Measurements from ENCODE around the gene SCARB2. TPM values are rescaled to one million over a fixed set of nuclear protein-coding genes. Genes with fewer than 3 reads are reported as not detected.

The SCARB2 gene
- total RNA-seq, 1 donor from 2014 or later = 97.4 TPM

DNA sequence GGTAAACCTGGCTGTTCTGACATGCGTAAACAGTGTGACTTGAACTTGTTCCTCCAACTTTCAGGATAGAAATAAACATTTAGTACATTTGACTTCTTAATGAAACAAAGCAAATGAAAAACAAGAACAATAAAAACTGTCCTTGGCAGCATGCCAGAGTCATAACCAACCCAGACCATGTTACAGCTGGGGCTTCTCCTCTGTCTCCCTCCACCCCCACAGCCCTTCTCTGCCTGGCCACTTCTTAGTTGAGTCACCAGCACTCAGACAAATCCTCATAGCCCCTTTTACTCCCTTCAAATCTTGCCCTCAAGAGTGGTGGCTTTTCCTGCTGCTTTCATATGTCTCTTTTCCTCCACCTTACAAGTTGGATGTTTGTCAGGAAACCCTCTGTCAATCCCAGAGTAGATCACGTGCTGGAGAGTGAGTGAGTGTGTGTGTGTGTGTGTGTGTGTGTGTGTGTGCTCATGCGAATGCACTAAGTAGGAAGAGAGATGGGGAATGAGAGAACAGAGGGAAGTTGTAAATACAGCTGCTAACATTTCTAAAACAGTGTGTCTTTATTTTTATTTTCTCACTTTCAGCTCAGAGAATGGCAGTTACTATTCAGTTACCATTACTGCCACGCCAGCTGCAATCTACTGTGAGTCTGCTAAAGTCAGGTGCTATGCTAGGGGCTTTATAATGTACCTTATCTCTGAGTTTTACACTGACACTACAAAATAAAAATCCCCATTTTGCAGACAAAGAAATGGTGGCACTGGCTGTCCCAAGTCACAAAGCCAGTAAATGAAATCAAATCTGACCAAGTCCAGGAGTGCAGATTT lies 15.0 kb downstream of the SCARB2 start:
- Mint-ChIP-seq H3K4me1 (peaks cover 20% of the 10 kb centered on the region), H3K27me3 (ENCODE audit: insufficient read depth, low read depth) (peaks cover 2% of the 10 kb centered on the region), H3K9me3 (no peaks in the 10 kb centered on the region), H3K4me3 (no peak overlapping the region), H3K27ac (peak overlapping the region; percentile 76), H3K36me3 (peaks cover 22% of the 10 kb centered on the region)
- Histone ChIP-seq H3K36me3 (no peaks in the 10 kb centered on the region), H3K4me1 (peaks cover 9% of the 10 kb centered on the region), H3K27me3 (no peaks in the 10 kb centered on the region), H2AFZ (replicated peaks) (no peak overlapping the region), H4K20me1 (ENCODE audit: low read depth) (peaks cover 23% of the 10 kb centered on the region), H3K27ac (no peak overlapping the region), H3K4me2 (no peak overlapping the region), H3F3A (ENCODE audit: low read depth) (no peaks in the 10 kb centered on the region), H3K79me2 (ENCODE audit: low read depth) (peaks cover 21% of the 10 kb centered on the region), H3K9ac (no peak overlapping the region), H3K4me3 (no peak overlapping the region), H3K9me3 (ENCODE audit: low read depth) (no peaks in the 10 kb centered on the region)
- TF ChIP-seq, protein P1, sequence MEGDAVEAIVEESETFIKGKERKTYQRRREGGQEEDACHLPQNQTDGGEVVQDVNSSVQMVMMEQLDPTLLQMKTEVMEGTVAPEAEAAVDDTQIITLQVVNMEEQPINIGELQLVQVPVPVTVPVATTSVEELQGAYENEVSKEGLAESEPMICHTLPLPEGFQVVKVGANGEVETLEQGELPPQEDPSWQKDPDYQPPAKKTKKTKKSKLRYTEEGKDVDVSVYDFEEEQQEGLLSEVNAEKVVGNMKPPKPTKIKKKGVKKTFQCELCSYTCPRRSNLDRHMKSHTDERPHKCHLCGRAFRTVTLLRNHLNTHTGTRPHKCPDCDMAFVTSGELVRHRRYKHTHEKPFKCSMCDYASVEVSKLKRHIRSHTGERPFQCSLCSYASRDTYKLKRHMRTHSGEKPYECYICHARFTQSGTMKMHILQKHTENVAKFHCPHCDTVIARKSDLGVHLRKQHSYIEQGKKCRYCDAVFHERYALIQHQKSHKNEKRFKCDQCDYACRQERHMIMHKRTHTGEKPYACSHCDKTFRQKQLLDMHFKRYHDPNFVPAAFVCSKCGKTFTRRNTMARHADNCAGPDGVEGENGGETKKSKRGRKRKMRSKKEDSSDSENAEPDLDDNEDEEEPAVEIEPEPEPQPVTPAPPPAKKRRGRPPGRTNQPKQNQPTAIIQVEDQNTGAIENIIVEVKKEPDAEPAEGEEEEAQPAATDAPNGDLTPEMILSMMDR (IDR thresholded peaks at IDR 0.05) = no peak
- peak; percentile 52 for DNase-seq (ENCODE audit: low spot score)

DNA sequence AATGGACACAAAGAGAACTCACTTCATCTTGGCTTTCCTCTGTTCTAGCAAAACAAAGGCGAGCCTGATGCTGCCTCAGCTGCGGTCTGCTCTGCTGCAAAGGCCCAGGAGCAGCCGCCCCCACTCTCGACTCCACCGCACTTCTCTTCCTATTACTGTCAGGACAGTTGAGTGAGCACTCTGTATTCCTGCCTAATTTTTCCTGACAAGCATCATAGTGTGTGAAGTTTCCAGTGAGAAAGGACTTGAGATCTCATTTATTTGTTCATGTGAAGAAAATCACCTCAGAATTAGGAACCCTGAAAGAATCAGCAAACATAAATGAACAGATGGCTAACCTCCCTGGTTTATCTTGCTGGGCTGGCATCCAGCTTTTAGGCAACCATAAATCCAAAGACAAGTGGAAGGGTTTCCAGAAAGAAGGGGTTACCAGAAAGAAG lies 15.6 kb downstream of the SCARB2 start:
- H3K4me2 ChIP-seq = peak overlapping the region; percentile 23
- Mint-ChIP-seq H3K27me3 (ENCODE audit: insufficient read depth, low read depth) (peaks cover 2% of the 10 kb centered on the region), H3K36me3 (peaks cover 27% of the 10 kb centered on the region), H3K4me3 (no peak overlapping the region), H3K4me1 (peaks cover 20% of the 10 kb centered on the region), H3K9me3 (no peaks in the 10 kb centered on the region), H3K27ac (peak overlapping the region; percentile 78)
- no peak overlapping the region for H3K9ac ChIP-seq
- no peaks in the 10 kb centered on the region for H3K36me3 ChIP-seq
- no peaks in the 10 kb centered on the region for H3K9me3 ChIP-seq (ENCODE audit: low read depth)
- H2AFZ ChIP-seq (replicated peaks) = no peak overlapping the region
- no peak overlapping the region for H3K27ac ChIP-seq
- peaks cover 9% of the 10 kb centered on the region for H3K4me1 ChIP-seq
- peak; percentile 45 for DNase-seq (ENCODE audit: low spot score)
- TF ChIP-seq, protein P1 (IDR thresholded peaks at IDR 0.05) = no peak
- no peak for TF ChIP-seq EZH2 (IDR thresholded peaks at IDR 0.05)
- TF ChIP-seq EZH2phosphoT487 (IDR thresholded peaks at IDR 0.05) = no peak
- H3K4me3 ChIP-seq = no peak overlapping the region
- no peaks in the 10 kb centered on the region for H3F3A ChIP-seq (ENCODE audit: low read depth)
- no peaks in the 10 kb centered on the region for H3K27me3 ChIP-seq
- H3K79me2 ChIP-seq (ENCODE audit: low read depth) = peaks cover 21% of the 10 kb centered on the region
- H4K20me1 ChIP-seq (ENCODE audit: low read depth) = peaks cover 20% of the 10 kb centered on the region

DNA sequence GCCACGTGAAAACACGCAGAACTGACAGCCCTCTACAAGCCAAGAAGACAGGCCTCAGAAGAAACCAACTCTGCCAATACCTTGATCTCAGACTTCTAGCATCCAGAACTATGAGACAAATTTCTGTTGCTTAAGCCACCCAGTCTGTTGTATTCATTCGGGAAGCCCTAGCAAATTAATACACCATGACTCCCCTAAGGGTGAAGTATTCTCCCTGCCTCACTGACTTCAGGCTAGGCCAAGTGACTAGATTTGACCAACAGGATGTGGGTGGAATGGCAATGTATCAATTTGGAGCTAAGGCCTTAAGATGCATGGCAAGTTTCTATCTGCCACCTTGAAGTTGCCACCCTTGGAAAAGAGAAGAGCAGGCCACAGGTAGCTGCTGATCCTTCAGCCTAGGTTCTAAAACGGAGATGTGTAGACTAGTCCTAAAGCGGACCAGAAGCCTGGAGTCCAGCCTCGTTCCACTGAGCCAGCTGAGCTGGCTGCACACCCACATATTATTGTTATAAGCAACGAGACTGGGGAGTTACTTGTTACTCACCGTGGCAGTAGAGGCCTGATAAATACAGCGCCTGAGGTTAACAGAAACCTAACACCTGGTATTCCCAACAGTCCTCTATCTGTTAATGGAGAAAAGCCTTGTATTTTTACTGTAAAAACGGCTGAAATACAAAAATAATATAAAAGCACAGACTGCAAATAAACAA lies 16.4 kb downstream of the SCARB2 start:
- DNase-seq (ENCODE audit: low spot score) = no peak
- Mint-ChIP-seq H3K27me3 (ENCODE audit: insufficient read depth, low read depth) (peaks cover 2% of the 10 kb centered on the region), H3K27ac (peak overlapping the region; percentile 40), H3K36me3 (peaks cover 35% of the 10 kb centered on the region), H3K4me1 (peaks cover 20% of the 10 kb centered on the region), H3K9me3 (peaks cover 2% of the 10 kb centered on the region), H3K4me3 (no peak overlapping the region)
- Histone ChIP-seq H4K20me1 (ENCODE audit: low read depth) (peaks cover 20% of the 10 kb centered on the region), H3K27me3 (no peaks in the 10 kb centered on the region), H2AFZ (replicated peaks) (no peak overlapping the region), H3K9ac (no peak overlapping the region), H3K4me1 (peaks cover 9% of the 10 kb centered on the region), H3K36me3 (no peaks in the 10 kb centered on the region), H3K79me2 (ENCODE audit: low read depth) (peaks cover 18% of the 10 kb centered on the region), H3K4me3 (no peak overlapping the region), H3K4me2 (no peak overlapping the region), H3K27ac (no peak overlapping the region), H3K9me3 (ENCODE audit: low read depth) (no peaks in the 10 kb centered on the region), H3F3A (ENCODE audit: low read depth) (no peaks in the 10 kb centered on the region)
- no peak for TF ChIP-seq EZH2phosphoT487 (IDR thresholded peaks at IDR 0.05)
- TF ChIP-seq, protein P1 (IDR thresholded peaks at IDR 0.05) = no peak
- no peak for TF ChIP-seq EZH2 (IDR thresholded peaks at IDR 0.05)

All from neural progenitor cell (in vitro differentiated cells).